Hepatocyte (in vitro differentiated cells): ENCODE measurements around the gene MACROD2. TPM values are rescaled to one million over a fixed set of nuclear protein-coding genes. Genes with fewer than 3 reads are reported as not detected.

Experiments
- DNase-seq: peaks from one replicate; pipeline ENCODE4 v3.0.0-alpha.2; 2016; ENCODE audit warnings: low spot score
- H2AFZ ChIP-seq: fragments of 200-600 bp; sonication (generic); 2 replicates; pipeline ENCODE4 v1.6.0; 2016; ENCODE audit warnings: antibody characterized with exemption, mild to moderate bottlenecking
- H3K27ac ChIP-seq: fragments of 200-600 bp; sonication (generic); 2 replicates; pipeline ENCODE4 v1.5.1; 2016; ENCODE audit warnings: mild to moderate bottlenecking
- H3K27me3 ChIP-seq: fragments of 200-600 bp; sonication (generic); 2 replicates; pipeline ENCODE4 v1.6.1; 2016
- H3K36me3 ChIP-seq: fragments of 200-600 bp; sonication (generic); replicated peaks from 2 replicates; pipeline ENCODE4 v1.5.1; 2016; ENCODE audit warnings: low read depth; ENCODE audit not compliant: insufficient read depth
- H3K4me1 ChIP-seq: fragments of 200-600 bp; sonication (generic); 2 replicates; pipeline ENCODE4 v1.5.1; 2016; ENCODE audit warnings: mild to moderate bottlenecking, moderate library complexity; ENCODE audit not compliant: insufficient read depth
- H3K4me2 ChIP-seq: fragments of 200-600 bp; sonication (generic); 2 replicates; pipeline ENCODE4 v1.6.0; 2016
- H3K4me3 ChIP-seq: fragments of 200-600 bp; sonication (generic); 2 replicates; pipeline ENCODE4 v1.5.1; 2016; ENCODE audit warnings: mild to moderate bottlenecking
- H3K79me2 ChIP-seq: fragments of 200-600 bp; sonication (generic); 2 replicates; pipeline ENCODE4 v1.6.0; 2017; ENCODE audit warnings: mild to moderate bottlenecking
- H3K9me2 ChIP-seq: fragments of 200-600 bp; sonication (generic); replicated peaks from 2 replicates; pipeline ENCODE4 v1.6.0; 2017; ENCODE audit warnings: mild to moderate bottlenecking; ENCODE audit not compliant: insufficient read depth
- H3K9me3 ChIP-seq: fragments of 200-600 bp; sonication (generic); 2 replicates; pipeline ENCODE4 v1.5.1; 2016; ENCODE audit warnings: low read depth, mild to moderate bottlenecking
- H4K20me1 ChIP-seq: fragments of 200-600 bp; sonication (generic); 2 replicates; pipeline ENCODE4 v1.6.0; 2016; ENCODE audit warnings: mild to moderate bottlenecking; ENCODE audit not compliant: insufficient read depth, poor library complexity, severe bottlenecking
- CTCF ChIP-seq: fragments of 200-600 bp; sonication (generic); IDR thresholded peaks from 2 replicates; pipeline ENCODE4 v1.5.1; 2016; ENCODE audit warnings: antibody characterized with exemption, mild to moderate bottlenecking; ENCODE audit not compliant: poor library complexity
- EZH2 ChIP-seq: fragments of 200-600 bp; sonication (generic); IDR thresholded peaks from 2 replicates; pipeline ENCODE4 v1.6.1; 2016; ENCODE audit warnings: antibody characterized with exemption, mild to moderate bottlenecking, borderline replicate concordance
- EZH2phosphoT487 ChIP-seq: fragments of 200-600 bp; sonication (generic); IDR thresholded peaks from one replicate; pipeline ENCODE4 v1.6.1; 2018; ENCODE audit warnings: antibody characterized with exemption, mild to moderate bottlenecking, low read depth, moderate library complexity; ENCODE audit not compliant: unreplicated experiment, severe bottlenecking
- WGBS: methylation state at CpG from one replicate; pipeline ENCODE4 v1.1.6; 2016; ENCODE audit warnings: low lambda C conversion rate; ENCODE audit errors: missing lambda C conversion rate; 5-methylcytosine and 5-hydroxymethylcytosine counted together
- polyA plus RNA-seq: library from polyadenylated mRNA; unstranded; fragments of >200 nt; fragmentation: Nextera tagmentation; extraction: Ambion mirVana; gene quantifications from 2 replicates; pipeline ENCODE4 v1.2.1, GENCODE V29; 2016
- total RNA-seq: library from RNA; depleted of rRNA; stranded (reverse); fragments of >200 nt; gene quantifications from 2 replicates; pipeline ENCODE4 v1.2.3, GENCODE V29; 2014

MACROD2 gene
- total and polyA plus RNA-seq, 2 experiments from 2014 or later: 2.4 to 3.1 TPM

GRCh38 chr20:14955399-14955798 lies 960.1 kb downstream of the MACROD2 start:
- Histone ChIP-seq H3K27me3 (no peaks in the 10 kb centered on the region), H3K4me1 (peaks cover 9% of the 10 kb centered on the region), H3K79me2 (no peaks in the 10 kb centered on the region), H3K4me3 (no peak overlapping the region), H3K27ac (no peak overlapping the region), H4K20me1 (no peaks in the 10 kb centered on the region), H3K9me3 (no peaks in the 10 kb centered on the region), H3K36me3 (no peaks in the 10 kb centered on the region), H2AFZ (peak overlapping the region; percentile 13), H3K9me2 (no peaks in the 10 kb centered on the region), H3K4me2 (no peak overlapping the region)
- WGBS: 81% methylated on average over 4 of the region's 4 CpGs
- TF ChIP-seq EZH2phosphoT487 (no peak), EZH2 (no peak), CTCF (no peak)
- no peak for DNase-seq

- Histone ChIP-seq H3K27ac (no peak overlapping the region), H3K9me2 (no peaks in the 10 kb centered on the region), H3K9me3 (no peaks in the 10 kb centered on the region), H4K20me1 (no peaks in the 10 kb centered on the region), H3K27me3 (no peaks in the 10 kb centered on the region), H3K4me1 (peaks cover 9% of the 10 kb centered on the region), H2AFZ (peak overlapping the region; percentile 13), H3K36me3 (no peaks in the 10 kb centered on the region), H3K4me3 (no peak overlapping the region), H3K4me2 (no peak overlapping the region), H3K79me2 (no peaks in the 10 kb centered on the region)
- WGBS: 51% methylated on average over 3 of the region's 3 CpGs
- TF ChIP-seq CTCF (no peak), EZH2phosphoT487 (no peak), EZH2 (no peak)
- DNase-seq: no peak
Observed at GRCh38 chr20:14956026-14956425, 960.7 kb downstream of the MACROD2 start.

GRCh38 chr20:14956538-14956937 lies 961.2 kb downstream of the MACROD2 start:
- WGBS: 79% methylated on average over 5 of the region's 5 CpGs
- Histone ChIP-seq H3K79me2 (no peaks in the 10 kb centered on the region), H2AFZ (no peak overlapping the region), H3K36me3 (no peaks in the 10 kb centered on the region), H3K4me2 (no peak overlapping the region), H4K20me1 (no peaks in the 10 kb centered on the region), H3K4me1 (peaks cover 9% of the 10 kb centered on the region), H3K27ac (no peak overlapping the region), H3K9me3 (no peaks in the 10 kb centered on the region), H3K4me3 (no peak overlapping the region), H3K27me3 (no peaks in the 10 kb centered on the region), H3K9me2 (no peaks in the 10 kb centered on the region)
- no peak for TF ChIP-seq CTCF
- no peak for TF ChIP-seq EZH2
- TF ChIP-seq EZH2phosphoT487: no peak
- DNase-seq: no peak

GRCh38 chr20:14957402-14957801 lies 962.1 kb downstream of the MACROD2 start:
- H2AFZ ChIP-seq: no peak overlapping the region
- H3K9me3 ChIP-seq: no peaks in the 10 kb centered on the region
- H4K20me1 ChIP-seq: no peaks in the 10 kb centered on the region
- H3K79me2 ChIP-seq: no peaks in the 10 kb centered on the region
- H3K4me2 ChIP-seq: no peak overlapping the region
- peaks cover 8% of the 10 kb centered on the region for H3K4me1 ChIP-seq
- 85% methylated on average over 4 of the region's 4 CpGs for WGBS
- no peaks in the 10 kb centered on the region for H3K27me3 ChIP-seq
- H3K36me3 ChIP-seq: no peaks in the 10 kb centered on the region
- H3K27ac ChIP-seq: no peak overlapping the region
- TF ChIP-seq EZH2phosphoT487 (no peak), CTCF (no peak), EZH2 (no peak)
- H3K9me2 ChIP-seq: no peaks in the 10 kb centered on the region
- H3K4me3 ChIP-seq: no peak overlapping the region
- no peak for DNase-seq
